GM18511 (cell line): ENCODE measurements around the gene NXF1.
A peak's percentile ranks its signal among the peaks of the same experiment; 100 is the strongest.
"Not testable (repeated sequence)": the region's sequence is repeated elsewhere in the genome, so short reads cannot be mapped to it uniquely, and the experiment has no call there.

ENCODE experiments used
- ATAC-seq: cut with Tn5 transposase; IDR thresholded peaks from one replicate; pipeline ENCODE4 v1.9.1; 2021; ENCODE audit warnings: mild to moderate bottlenecking, moderate library complexity; ENCODE audit not compliant: unreplicated experiment

Gene NXF1

GRCh38 chr11:62788991-62789390 is 16.2 kb downstream of the NXF1 start:
- ATAC-seq = no peak

GRCh38 chr11:62787005-62787759 is 18.1 kb downstream of the NXF1 start, which contains the start of gene TMEM179B:
Gene TMEM179B, plus strand, starts transcription at chr11:62787402. Its CDS starts 30 bp downstream, at chr11:62787432.
- peak; percentile 72 for ATAC-seq

GRCh38 chr11:62786318-62787004 is 18.8 kb downstream of the NXF1 start:
- peak; percentile 72 for ATAC-seq

- no peak for ATAC-seq
Measured at GRCh38 chr11:62782753-62783152, 22.5 kb downstream of the NXF1 start.

- ATAC-seq = no peak
Measured at GRCh38 chr11:62778441-62778840, 26.8 kb downstream of the NXF1 start.

GRCh38 chr11:62777389-62777788 is 27.9 kb downstream of the NXF1 start:
- no peak for ATAC-seq

- no peak for ATAC-seq
Measured at GRCh38 chr11:62775646-62776045, 29.6 kb downstream of the NXF1 start.

GRCh38 chr11:62774407-62774806 is 30.8 kb downstream of the NXF1 start:
- no peak for ATAC-seq

GRCh38 chr11:62771144-62772021 is 33.9 kb downstream of the NXF1 start, which contains the start of gene TAF6L:
Gene TAF6L, plus strand, starts transcription at chr11:62771396. Its CDS starts 4,388 bp downstream, at chr11:62775784.
- ATAC-seq = peak; percentile 90

- peak; percentile 9 for ATAC-seq
Measured at GRCh38 chr11:62770778-62771143, 34.5 kb downstream of the NXF1 start.

- ATAC-seq = not testable (repeated sequence)
Measured at GRCh38 chr11:62760867-62761227, 44.4 kb downstream of the NXF1 start.

GRCh38 chr11:62757846-62758788 is 47.1 kb downstream of the NXF1 start:
- no peak for ATAC-seq

- ATAC-seq = no peak
Measured at GRCh38 chr11:62755086-62755615, 50.1 kb downstream of the NXF1 start.

- peak; percentile 96 for ATAC-seq
Measured at GRCh38 chr11:62753736-62754603, 51.3 kb downstream of the NXF1 start, which contains the start of gene ZBTB3. Gene ZBTB3, minus strand, starts transcription at chr11:62754160. Its CDS starts 496 bp downstream, at chr11:62753664.

- no peak for ATAC-seq
Measured at GRCh38 chr11:62752994-62753735, 52.1 kb downstream of the NXF1 start.

GRCh38 chr11:62752177-62752785 is 53.0 kb downstream of the NXF1 start:
- no peak for ATAC-seq

GRCh38 chr11:62749931-62750330 is 55.3 kb downstream of the NXF1 start:
- not testable (repeated sequence) for ATAC-seq
